SK-N-SH (cell line): ENCODE results near the gene RRP9.

Experiments used
- CTCF ChIP-seq: fragments of 200-600 bp; sonication (generic); IDR thresholded peaks from 2 replicates; pipeline ENCODE4 v1.6.1; 2017; ENCODE audit warnings: antibody characterized with exemption, mild to moderate bottlenecking, moderate library complexity
- EP300 ChIP-seq, 2 experiments: IDR thresholded peaks; 2 replicates each; pipeline versions ENCODE4 v1.4.0 to v1.6.1; 2012; ENCODE audit warnings: borderline replicate concordance in 1 of 2, low read depth in 1 of 2, low read length in 1 of 2
- EZH2phosphoT487 ChIP-seq: fragments of 200-600 bp; sonication (generic); IDR thresholded peaks from 2 replicates; pipeline ENCODE4 v1.6.1; 2017; ENCODE audit warnings: low read depth, mixed run types, mild to moderate bottlenecking, antibody characterized with exemption, moderate library complexity, borderline replicate concordance
- NRF1 ChIP-seq: IDR thresholded peaks from 2 replicates; pipeline ENCODE4 v1.6.1; 2012; ENCODE audit warnings: low read depth, mild to moderate bottlenecking, low read length
- RAD21 ChIP-seq: IDR thresholded peaks from 2 replicates; pipeline ENCODE4 v1.6.1; 2012; ENCODE audit warnings: mild to moderate bottlenecking, low read length
- RXRA ChIP-seq: IDR thresholded peaks from 2 replicates; pipeline ENCODE4 v1.4.0; 2012; ENCODE audit warnings: low read depth, mild to moderate bottlenecking, borderline replicate concordance
- TAF1 ChIP-seq: IDR thresholded peaks from 2 replicates; pipeline ENCODE4 v1.6.1; 2012; ENCODE audit warnings: low read depth, mild to moderate bottlenecking, low read length, moderate library complexity, borderline replicate concordance
- TCF12 ChIP-seq: IDR thresholded peaks from 2 replicates; pipeline ENCODE4 v1.4.0; 2012

- TF ChIP-seq TAF1 (no peak), EP300 (IDR thresholded peaks at IDR 0.05; ENCODE audit: borderline replicate concordance in 1 of 2, low read depth in 1 of 2, low read length in 1 of 2) (no peak), CTCF (peak; percentile 12; the same call in 1 of the 2 replicates), EZH2phosphoT487 (no peak), RAD21 (no peak), RXRA (no peak), NRF1 (no peak), TCF12 (no peak)
These were observed 32.7 kb upstream of the RRP9 start for GRCh38 chr3:51974277-51974962.
